ENCODE data around the gene DUS1L.

DUS1L gene

GRCh38 chr17:82070611-82071010 is 5.0 kb upstream of the DUS1L start (continued):
- TF ChIP-seq, protein P1, sequence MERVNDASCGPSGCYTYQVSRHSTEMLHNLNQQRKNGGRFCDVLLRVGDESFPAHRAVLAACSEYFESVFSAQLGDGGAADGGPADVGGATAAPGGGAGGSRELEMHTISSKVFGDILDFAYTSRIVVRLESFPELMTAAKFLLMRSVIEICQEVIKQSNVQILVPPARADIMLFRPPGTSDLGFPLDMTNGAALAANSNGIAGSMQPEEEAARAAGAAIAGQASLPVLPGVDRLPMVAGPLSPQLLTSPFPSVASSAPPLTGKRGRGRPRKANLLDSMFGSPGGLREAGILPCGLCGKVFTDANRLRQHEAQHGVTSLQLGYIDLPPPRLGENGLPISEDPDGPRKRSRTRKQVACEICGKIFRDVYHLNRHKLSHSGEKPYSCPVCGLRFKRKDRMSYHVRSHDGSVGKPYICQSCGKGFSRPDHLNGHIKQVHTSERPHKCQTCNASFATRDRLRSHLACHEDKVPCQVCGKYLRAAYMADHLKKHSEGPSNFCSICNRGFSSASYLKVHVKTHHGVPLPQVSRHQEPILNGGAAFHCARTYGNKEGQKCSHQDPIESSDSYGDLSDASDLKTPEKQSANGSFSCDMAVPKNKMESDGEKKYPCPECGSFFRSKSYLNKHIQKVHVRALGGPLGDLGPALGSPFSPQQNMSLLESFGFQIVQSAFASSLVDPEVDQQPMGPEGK (CRISPR knock-in tag; IDR thresholded peaks at IDR 0.05; ENCODE audit: borderline replicate concordance): no peak

DNA sequence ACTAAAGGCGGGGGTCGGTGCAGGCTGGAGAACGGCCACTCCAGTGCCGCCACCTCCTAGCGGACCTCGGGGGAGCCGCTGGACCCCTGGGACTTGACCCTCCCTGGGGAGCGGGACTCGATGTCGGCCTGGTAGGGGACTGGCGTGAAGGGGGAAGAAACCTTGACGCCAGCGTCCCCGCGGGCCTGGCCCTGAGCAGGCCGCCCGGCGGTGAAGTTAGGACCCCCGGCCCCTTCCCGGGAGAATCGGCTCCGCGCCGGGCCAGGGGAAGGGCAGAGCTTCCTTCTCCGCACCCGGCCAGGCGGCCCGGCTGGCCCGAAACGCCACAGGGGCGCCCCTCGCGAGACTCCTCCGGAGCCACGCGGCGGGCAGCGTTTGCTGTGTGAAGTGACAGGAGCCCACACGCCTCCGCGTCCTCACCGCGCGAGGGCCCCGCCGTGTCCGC is 389 bp downstream of the DUS1L start:
- TF ChIP-seq, protein P2, sequence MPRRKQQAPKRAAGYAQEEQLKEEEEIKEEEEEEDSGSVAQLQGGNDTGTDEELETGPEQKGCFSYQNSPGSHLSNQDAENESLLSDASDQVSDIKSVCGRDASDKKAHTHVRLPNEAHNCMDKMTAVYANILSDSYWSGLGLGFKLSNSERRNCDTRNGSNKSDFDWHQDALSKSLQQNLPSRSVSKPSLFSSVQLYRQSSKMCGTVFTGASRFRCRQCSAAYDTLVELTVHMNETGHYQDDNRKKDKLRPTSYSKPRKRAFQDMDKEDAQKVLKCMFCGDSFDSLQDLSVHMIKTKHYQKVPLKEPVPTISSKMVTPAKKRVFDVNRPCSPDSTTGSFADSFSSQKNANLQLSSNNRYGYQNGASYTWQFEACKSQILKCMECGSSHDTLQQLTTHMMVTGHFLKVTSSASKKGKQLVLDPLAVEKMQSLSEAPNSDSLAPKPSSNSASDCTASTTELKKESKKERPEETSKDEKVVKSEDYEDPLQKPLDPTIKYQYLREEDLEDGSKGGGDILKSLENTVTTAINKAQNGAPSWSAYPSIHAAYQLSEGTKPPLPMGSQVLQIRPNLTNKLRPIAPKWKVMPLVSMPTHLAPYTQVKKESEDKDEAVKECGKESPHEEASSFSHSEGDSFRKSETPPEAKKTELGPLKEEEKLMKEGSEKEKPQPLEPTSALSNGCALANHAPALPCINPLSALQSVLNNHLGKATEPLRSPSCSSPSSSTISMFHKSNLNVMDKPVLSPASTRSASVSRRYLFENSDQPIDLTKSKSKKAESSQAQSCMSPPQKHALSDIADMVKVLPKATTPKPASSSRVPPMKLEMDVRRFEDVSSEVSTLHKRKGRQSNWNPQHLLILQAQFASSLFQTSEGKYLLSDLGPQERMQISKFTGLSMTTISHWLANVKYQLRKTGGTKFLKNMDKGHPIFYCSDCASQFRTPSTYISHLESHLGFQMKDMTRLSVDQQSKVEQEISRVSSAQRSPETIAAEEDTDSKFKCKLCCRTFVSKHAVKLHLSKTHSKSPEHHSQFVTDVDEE (CRISPR knock-in tag; IDR thresholded peaks at IDR 0.05): no peak
- TF ChIP-seq ESRRG (CRISPR knock-in tag; IDR thresholded peaks at IDR 0.05): no peak
- no peak for TF ChIP-seq POU6F1 (CRISPR knock-in tag; IDR thresholded peaks at IDR 0.05; ENCODE audit: borderline replicate concordance, low read depth)
- TF ChIP-seq ZNF565 (CRISPR knock-in tag; conservative IDR thresholded peaks at IDR 0.05; ENCODE audit: low read depth): no peak
- no peak for TF ChIP-seq ZC3H10 (CRISPR knock-in tag; IDR thresholded peaks at IDR 0.05)
- no peak for TF ChIP-seq OSR1 (CRISPR knock-in tag; IDR thresholded peaks at IDR 0.05)
- TF ChIP-seq RARB (CRISPR knock-in tag; IDR thresholded peaks at IDR 0.05): no peak
- no peak for TF ChIP-seq TOX (CRISPR knock-in tag; IDR thresholded peaks at IDR 0.05; ENCODE audit: borderline replicate concordance)
- TF ChIP-seq CSRNP3 (CRISPR knock-in tag; IDR thresholded peaks at IDR 0.05): no peak
- TF ChIP-seq CSDC2 (CRISPR knock-in tag; IDR thresholded peaks at IDR 0.05): no peak
- TF ChIP-seq ZFP3 (CRISPR knock-in tag; IDR thresholded peaks at IDR 0.05): no peak
- TF ChIP-seq, protein P1 (CRISPR knock-in tag; IDR thresholded peaks at IDR 0.05; ENCODE audit: borderline replicate concordance): no peak
- TF ChIP-seq TCF4 (CRISPR knock-in tag; IDR thresholded peaks at IDR 0.05; ENCODE audit: borderline replicate concordance): no peak
- no peak for TF ChIP-seq BACH2 (CRISPR knock-in tag; IDR thresholded peaks at IDR 0.05; ENCODE audit: borderline replicate concordance)
- TF ChIP-seq ZFP30 (CRISPR knock-in tag; IDR thresholded peaks at IDR 0.05): no peak
- TF ChIP-seq ZNF8 (CRISPR knock-in tag; IDR thresholded peaks at IDR 0.05): no peak
- peak; percentile 20 for ATAC-seq

DNA sequence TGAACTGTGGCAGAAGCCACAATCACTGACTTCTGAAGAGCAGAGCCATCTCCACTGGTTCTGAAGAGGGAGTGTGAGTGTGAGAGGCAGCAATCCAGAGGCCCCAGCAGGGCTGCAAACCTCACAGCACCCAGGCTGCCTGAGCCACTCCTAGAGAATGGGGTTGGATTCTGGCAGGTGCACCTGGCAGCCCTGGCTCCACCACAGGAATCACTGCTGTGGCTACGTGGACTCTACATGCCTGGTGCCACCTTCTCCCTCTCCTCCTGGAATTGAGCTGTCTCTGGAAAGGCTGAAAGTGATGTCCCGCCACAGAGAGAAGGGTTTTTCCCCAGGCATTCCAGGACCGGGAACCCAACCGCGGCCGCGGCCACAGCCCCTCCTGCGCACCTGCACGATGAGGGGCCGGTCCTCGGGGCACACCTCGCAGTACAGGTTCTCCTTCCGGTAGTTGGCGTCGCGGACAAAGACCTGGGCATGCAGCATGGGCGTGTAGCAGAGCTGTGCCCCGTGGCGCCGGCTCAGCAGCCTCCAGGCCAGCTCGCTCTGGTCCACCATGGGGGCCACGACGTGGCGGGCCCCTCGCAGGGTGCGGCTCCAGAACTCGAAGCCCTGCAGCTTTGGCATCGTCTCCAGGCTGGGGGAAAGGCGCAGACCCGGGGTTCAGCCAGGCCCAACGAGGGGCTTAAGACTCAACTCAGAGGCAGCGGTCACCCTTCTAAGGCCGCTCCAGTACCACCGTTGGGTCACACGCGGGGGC is 991 bp downstream of the DUS1L start:
- peak; percentile 2; the same call in 1 of the 3 replicates for ATAC-seq
- no peak for TF ChIP-seq TOX (CRISPR knock-in tag; IDR thresholded peaks at IDR 0.05; ENCODE audit: borderline replicate concordance)
- TF ChIP-seq ZFP3 (CRISPR knock-in tag; IDR thresholded peaks at IDR 0.05): no peak
- TF ChIP-seq ZC3H10 (CRISPR knock-in tag; IDR thresholded peaks at IDR 0.05): no peak
- TF ChIP-seq, protein P3, sequence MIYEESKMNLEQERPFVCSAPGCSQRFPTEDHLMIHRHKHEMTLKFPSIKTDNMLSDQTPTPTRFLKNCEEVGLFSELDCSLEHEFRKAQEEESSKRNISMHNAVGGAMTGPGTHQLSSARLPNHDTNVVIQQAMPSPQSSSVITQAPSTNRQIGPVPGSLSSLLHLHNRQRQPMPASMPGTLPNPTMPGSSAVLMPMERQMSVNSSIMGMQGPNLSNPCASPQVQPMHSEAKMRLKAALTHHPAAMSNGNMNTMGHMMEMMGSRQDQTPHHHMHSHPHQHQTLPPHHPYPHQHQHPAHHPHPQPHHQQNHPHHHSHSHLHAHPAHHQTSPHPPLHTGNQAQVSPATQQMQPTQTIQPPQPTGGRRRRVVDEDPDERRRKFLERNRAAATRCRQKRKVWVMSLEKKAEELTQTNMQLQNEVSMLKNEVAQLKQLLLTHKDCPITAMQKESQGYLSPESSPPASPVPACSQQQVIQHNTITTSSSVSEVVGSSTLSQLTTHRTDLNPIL (CRISPR knock-in tag; IDR thresholded peaks at IDR 0.05; ENCODE audit: low read depth): no peak
- no peak for TF ChIP-seq POU6F1 (CRISPR knock-in tag; IDR thresholded peaks at IDR 0.05; ENCODE audit: borderline replicate concordance, low read depth)
- no peak for TF ChIP-seq CSDC2 (CRISPR knock-in tag; IDR thresholded peaks at IDR 0.05)
- TF ChIP-seq, protein P1 (CRISPR knock-in tag; IDR thresholded peaks at IDR 0.05; ENCODE audit: borderline replicate concordance): no peak
- no peak for TF ChIP-seq TCF4 (CRISPR knock-in tag; IDR thresholded peaks at IDR 0.05; ENCODE audit: borderline replicate concordance)
- TF ChIP-seq PPARA (CRISPR knock-in tag; IDR thresholded peaks at IDR 0.05; ENCODE audit: borderline replicate concordance): no peak
- no peak for TF ChIP-seq ZNF565 (CRISPR knock-in tag; conservative IDR thresholded peaks at IDR 0.05; ENCODE audit: low read depth)
- TF ChIP-seq ZFP30 (CRISPR knock-in tag; IDR thresholded peaks at IDR 0.05): no peak
- no peak for TF ChIP-seq OSR1 (CRISPR knock-in tag; IDR thresholded peaks at IDR 0.05)
- no peak for TF ChIP-seq ISL1 (CRISPR knock-in tag; IDR thresholded peaks at IDR 0.05)
- TF ChIP-seq RARB (CRISPR knock-in tag; IDR thresholded peaks at IDR 0.05): no peak
- TF ChIP-seq ZNF8 (CRISPR knock-in tag; IDR thresholded peaks at IDR 0.05): no peak
